ENCODE results near the gene SAPCD1.
A peak's percentile ranks its signal among the peaks of the same experiment; 100 is the strongest.

Gene SAPCD1

DNA sequence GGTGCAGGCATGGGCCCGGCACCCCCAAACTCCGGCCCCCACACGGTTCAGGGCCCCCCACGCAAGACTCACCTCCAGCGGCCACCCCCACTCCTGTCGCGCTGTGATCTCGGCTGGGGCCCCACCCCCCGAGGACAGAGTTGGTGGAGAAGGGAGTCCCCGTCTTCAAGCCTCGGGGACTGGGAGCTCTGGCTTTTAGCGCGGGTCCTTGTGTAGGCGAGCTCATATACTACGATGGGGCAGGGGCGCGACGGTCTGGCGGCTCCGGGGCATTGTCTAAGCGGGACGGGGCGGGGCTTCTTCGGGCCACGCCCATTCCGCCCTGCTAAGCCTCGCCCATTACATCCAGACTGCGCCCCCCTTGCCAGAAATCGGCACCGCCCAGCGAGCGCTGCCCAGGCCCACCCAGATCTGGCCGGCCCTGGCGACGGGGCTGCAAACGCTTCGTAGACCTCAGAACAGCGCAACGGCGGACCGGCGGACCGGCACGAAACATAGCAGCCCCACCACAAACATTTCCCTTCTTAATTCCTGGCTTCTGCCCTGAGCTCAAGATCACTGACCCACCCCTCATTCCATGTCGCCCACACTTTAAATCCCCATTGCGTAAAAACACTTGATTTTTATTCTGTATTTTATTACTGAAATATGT is 32.4 kb upstream of the SAPCD1 start:
- peak; percentile 97 for DNase-seq

- DNase-seq, result no peak
These were observed 31.8 kb upstream of the SAPCD1 start for GRCh38 chr6:31730631-31731086.

- DNase-seq, result no peak
These were observed 30.4 kb upstream of the SAPCD1 start for GRCh38 chr6:31732029-31732428.

- DNase-seq, result no peak
These were observed 28.7 kb upstream of the SAPCD1 start for GRCh38 chr6:31733734-31734133.

DNA sequence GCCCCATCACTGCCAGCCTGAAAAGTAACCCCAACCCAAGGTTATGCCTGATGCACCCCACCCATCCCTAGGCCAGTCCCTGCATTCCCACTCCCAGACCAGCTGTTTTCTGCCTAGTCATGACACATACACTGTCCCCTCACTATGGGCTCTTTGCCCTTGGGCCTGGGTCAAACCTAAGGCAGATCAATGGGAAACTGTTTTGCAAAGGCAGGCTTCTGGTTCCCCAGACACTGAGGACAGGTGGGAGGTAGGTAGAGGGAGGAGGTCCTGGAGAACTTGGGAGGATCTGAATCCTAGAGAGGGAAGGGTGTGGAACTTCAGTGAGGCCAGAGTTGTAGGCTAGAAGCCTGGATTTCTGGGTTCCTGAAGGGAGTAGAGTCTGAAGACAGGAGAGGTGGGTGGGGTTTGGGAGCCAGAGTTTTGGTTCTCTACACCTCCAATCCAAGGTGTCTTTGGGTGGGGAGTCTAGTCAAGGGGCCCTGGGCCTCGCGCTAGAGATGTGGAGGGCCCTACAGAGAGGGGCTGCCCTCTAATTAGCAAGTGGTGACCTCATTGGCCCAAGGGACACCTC is 28.1 kb upstream of the SAPCD1 start:
- DNase-seq, result no peak

- peak; percentile 90 for DNase-seq
These were observed 27.5 kb upstream of the SAPCD1 start for GRCh38 chr6:31734821-31735406.

- DNase-seq, result peak; percentile 94
These were observed 26.3 kb upstream of the SAPCD1 start, which contains the start of gene CLIC1 for GRCh38 chr6:31736021-31736767. Gene CLIC1, minus strand, starts transcription at chr6:31736530. Its CDS starts 230 bp downstream, at chr6:31736300.

DNA sequence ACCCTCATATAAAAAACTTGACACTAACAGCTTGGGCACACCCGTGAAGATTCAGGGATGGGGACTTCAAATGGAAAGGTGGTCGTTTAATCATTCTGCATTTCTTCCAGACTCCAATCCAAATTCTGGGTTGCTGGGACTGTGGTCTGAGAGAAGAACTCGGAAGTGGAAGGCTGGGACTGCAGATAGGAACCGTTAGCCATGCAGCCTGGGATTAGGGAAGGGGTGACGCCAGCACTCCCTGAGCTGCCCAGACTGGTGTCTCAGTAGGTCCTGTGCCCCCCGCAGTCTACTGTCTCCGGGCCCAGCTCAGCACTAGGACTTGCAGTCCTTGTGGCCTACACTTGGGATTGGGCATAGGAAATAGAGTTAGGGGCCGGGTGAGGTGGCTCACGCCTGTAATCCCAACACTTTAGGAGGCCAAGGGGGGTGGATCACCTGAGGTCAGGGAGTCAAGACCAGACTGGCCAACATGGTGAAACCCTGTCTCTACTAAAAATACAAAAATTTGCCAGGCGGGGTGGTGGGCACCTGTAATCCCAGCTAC is 25.6 kb upstream of the SAPCD1 start:
- no peak for DNase-seq

GRCh38 chr6:31737315-31737990 is 25.0 kb upstream of the SAPCD1 start:
- no peak for DNase-seq

- DNase-seq, result no peak
These were observed 24.2 kb upstream of the SAPCD1 start for GRCh38 chr6:31737991-31738979.

DNA sequence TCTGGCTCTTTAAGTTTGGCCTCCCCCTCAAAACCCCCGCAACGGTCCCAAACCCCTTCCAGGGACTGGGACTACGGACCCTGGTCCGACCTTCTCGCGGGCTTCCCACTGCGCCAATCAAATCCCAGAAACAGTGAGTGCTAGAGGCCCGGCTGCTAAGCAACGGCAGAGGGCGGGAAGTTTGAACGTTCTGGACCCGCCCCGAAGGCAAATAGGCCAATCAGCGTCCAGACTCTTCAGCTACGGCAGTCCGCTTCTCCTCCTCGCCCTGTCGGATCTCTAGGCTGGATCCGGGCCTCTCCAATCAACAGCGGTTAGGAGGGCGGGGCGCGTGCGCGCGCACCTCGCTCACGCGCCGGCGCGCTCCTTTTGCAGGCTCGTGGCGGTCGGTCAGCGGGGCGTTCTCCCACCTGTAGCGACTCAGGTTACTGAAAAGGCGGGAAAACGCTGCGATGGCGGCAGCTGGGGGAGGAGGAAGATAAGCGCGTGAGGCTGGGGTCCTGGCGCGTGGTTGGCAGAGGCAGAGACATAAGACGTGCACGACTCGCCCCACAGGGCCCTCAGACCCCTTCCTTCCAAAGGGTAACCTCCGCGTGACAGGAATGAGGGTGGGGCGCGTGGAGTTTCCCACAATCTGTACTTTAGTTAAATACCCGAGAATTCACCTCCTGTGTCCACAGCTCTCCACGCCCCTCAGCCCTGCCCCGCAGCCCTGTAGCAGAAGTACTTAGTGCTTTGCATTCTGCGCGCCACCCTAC is 22.6 kb upstream of the SAPCD1 start, which contains the start of gene MSH5:
MSH5 (plus strand) TSS at position 367 of the 758 bp plus-strand sequence. CDS start 462 bp downstream, outside the sequence.
- DNase-seq, result peak; percentile 100

GRCh38 chr6:31740397-31741223 is 21.8 kb upstream of the SAPCD1 start:
- no peak for DNase-seq

DNA sequence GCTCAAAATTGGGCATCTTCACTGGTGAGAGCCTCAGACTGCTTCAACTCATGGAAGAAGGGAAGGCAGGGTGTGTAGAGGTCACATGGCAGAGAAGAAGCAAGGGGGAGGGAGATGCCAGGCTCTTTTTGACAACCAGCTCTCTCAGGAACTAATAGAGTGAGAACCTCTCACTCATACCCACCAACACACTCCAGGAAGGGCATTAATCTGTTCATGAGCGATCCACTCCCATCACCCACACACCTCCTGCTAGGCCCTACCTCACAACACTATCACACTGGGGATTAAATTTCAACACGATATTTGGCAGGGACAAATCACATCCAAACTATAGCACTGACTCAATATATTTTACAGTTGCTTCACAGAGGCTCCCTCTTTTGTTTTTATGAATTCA is 20.6 kb upstream of the SAPCD1 start:
- DNase-seq, result no peak

- DNase-seq, result no peak
These were observed 19.6 kb upstream of the SAPCD1 start for GRCh38 chr6:31742894-31743293.

DNA sequence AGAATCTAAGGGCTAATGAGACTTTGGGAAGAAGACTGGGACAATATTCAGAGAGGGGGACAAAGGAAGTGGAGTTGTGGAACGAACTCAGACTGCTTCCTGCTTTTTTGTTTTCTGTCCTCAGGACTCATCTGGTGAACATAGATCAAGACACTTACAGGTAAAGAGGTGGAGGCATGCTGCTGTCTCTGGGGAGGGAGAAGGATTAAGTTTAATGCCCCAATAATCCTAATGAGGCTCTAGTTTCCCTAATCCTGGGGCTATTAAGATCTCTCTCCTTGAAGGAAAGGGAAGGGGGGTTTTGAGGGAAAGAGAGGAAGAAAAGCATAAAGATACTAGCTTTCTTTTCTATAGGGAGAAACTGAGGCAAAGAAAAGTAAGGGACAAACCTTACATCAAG is 18.0 kb upstream of the SAPCD1 start:
- DNase-seq, result no peak

- DNase-seq, result no peak
These were observed 13.0 kb upstream of the SAPCD1 start for GRCh38 chr6:31749301-31750036.

DNA sequence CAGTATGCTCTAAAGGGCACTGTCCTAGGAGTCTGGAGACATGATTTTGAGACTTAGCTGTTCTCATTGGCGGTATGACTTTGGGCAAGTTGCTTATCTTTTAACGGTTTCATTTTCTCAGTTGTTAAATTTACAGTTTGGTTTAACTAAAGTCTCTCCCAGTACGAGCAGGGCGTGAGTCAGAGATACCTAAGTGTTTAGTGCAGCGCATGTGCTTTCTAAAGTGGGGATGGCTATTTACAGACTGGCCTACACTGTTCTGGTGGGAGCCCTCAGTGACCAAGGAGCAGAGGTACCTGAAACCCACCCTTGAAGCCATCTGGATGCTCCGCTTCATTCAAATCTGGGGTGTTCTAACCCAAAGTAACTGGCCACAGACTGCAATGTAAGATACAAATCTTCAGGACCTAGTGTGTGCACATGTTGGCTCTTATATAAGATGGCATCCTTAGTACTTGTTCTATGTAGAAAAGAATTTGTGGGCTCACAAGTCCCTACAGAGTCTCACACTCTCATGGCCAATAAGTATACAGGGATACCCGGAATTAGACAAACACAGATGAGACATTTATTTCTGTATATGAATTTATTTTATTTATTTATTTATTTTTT is 11.9 kb upstream of the SAPCD1 start:
- DNase-seq, result no peak

DNA sequence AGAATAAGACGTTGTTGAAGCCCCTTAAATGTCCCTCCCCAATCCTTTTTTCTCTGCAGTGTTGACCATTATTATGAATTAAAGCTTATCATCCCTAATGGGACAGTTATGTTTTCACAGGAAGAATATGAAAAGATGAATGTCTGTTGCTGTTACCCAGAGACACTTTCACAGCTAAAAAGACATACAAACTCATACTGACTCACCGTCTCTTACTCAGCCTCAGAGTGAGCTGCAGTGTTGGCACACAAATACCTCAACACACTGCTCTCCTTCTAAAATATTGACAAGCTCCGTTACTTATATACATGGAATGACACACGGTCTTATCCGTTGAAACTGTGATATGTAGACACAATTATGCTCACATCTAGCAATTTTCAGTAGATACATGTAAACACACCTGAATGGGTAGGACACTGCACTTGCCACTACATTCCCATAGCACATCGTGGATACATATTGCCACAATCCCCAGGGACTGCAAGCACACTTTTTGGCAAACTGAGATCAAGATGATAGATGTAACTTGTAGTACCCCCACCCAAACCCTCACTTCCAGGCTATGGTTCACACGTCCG is 9.6 kb upstream of the SAPCD1 start:
- DNase-seq, result no peak

Data from islet precursor cell (in vitro differentiated cells).